K562 (cell line): ENCODE data around the gene RAB25. TPM values are rescaled to one million over a fixed set of nuclear protein-coding genes. Genes with fewer than 3 reads are reported as not detected.

Source experiments
- ATF7 ChIP-seq: fragments of 450-650 bp; IDR thresholded peaks from 2 replicates; pipeline ENCODE4 v1.7.1; 2014; ENCODE audit warnings: mild to moderate bottlenecking, moderate library complexity
- CCAR2 ChIP-seq: fragments of 200-400 bp; formaldehyde crosslinking; IDR thresholded peaks from 2 replicates; pipeline ENCODE4 v1.6.1; 2017; ENCODE audit warnings: mild to moderate bottlenecking, low read depth, low read length
- CHD1 ChIP-seq: fragments of 200-600 bp; sonication (generic); IDR thresholded peaks from one replicate; pipeline ENCODE4 v1.6.1; 2012; ENCODE audit warnings: mild to moderate bottlenecking, moderate library complexity, low read length, inconsistent platforms
- NR2C1 ChIP-seq, 2 experiments: fragments of 450-650 bp; IDR thresholded peaks; 2 replicates each; pipeline ENCODE4 v1.6.1; 2017; ENCODE audit warnings: mild to moderate bottlenecking in 2 of 2, antibody characterized with exemption in 1 of 2, inconsistent platforms in 1 of 2, missing compliant biosample characterization in 1 of 2, missing genetic modification characterization in 1 of 2
- NR2F6 ChIP-seq: fragments of 450-650 bp; formaldehyde crosslinking; IDR thresholded peaks from 2 replicates; pipeline ENCODE4 v1.4.0; 2020; ENCODE audit warnings: mild to moderate bottlenecking
- PTTG1 ChIP-seq: fragments of 450-650 bp; IDR thresholded peaks from 2 replicates; pipeline ENCODE4 v1.6.1; 2016; ENCODE audit warnings: low read depth, mild to moderate bottlenecking, missing genetic modification characterization, missing compliant biosample characterization
- ZNF408 ChIP-seq: fragments of 250-450 bp; sonication (Bioruptor Pico); IDR thresholded peaks from 2 replicates; pipeline ENCODE4 v1.4.0; 2020; ENCODE audit warnings: low read depth, mild to moderate bottlenecking, moderate library complexity
- ZSCAN32 ChIP-seq: fragments of 450-650 bp; formaldehyde crosslinking; IDR thresholded peaks from 2 replicates; pipeline ENCODE4 v1.4.0; 2020; ENCODE audit warnings: mild to moderate bottlenecking, moderate library complexity
- polyA plus RNA-seq, 8 experiments: library from polyadenylated mRNA; depleted of rRNA in 4 of 8; stranded (reverse) in 5 of 8; unstranded in 3 of 8; fragments of >200 nt; fragmentation: Nextera tagmentation in 2 of 8; fragmentation: Illumina TruSeq in 1 of 8; extraction: Ambion mirVana in 2 of 8; extraction: Trizol in 1 of 8; gene quantifications; 2 replicates each; pipeline versions ENCODE4 v1.2.1 to v1.2.3, GENCODE V29; 2011 to 2014; ENCODE audit warnings: inconsistent platforms in 1 of 8, missing spikeins in 1 of 8
- total RNA-seq, 7 experiments: library from RNA; depleted of rRNA in 6 of 7; stranded (reverse); fragments of >200 nt in 6 of 7; fragmentation: Illumina TruSeq in 2 of 7; extraction: Trizol in 2 of 7; gene quantifications; 2 replicates each; pipeline versions ENCODE4 v1.2.1 to v1.2.3, GENCODE V29; 2011 to 2021; ENCODE audit warnings: low replicate concordance in 1 of 7
- TF ChIP-seq, protein P1 (sequence below): sonication (generic); formaldehyde crosslinking; IDR thresholded peaks from 2 replicates; pipeline ENCODE4 v1.8.0; 2022; ENCODE audit warnings: mild to moderate bottlenecking, missing genetic modification reagents
- TF ChIP-seq, protein P2 (sequence below), 2 experiments: fragments of 250-450 bp in 1 of 2; fragments of 450-650 bp in 1 of 2; sonication (Bioruptor Pico) in 1 of 2; IDR thresholded peaks; 2 replicates each; pipeline versions ENCODE4 v1.6.1 to v1.8.0; 2016 to 2021; ENCODE audit warnings: mild to moderate bottlenecking in 2 of 2, moderate library complexity in 2 of 2, missing compliant biosample characterization in 1 of 2, missing genetic modification characterization in 1 of 2
- TF ChIP-seq, protein P3 (sequence below): sonication (generic); formaldehyde crosslinking; IDR thresholded peaks from 2 replicates; pipeline ENCODE4 v1.8.1; 2023; ENCODE audit warnings: missing genetic modification reagents, mild to moderate bottlenecking, borderline replicate concordance
- TF ChIP-seq, protein P4 (sequence below), 2 experiments: fragments of 450-650 bp in 1 of 2; sonication (generic) in 1 of 2; formaldehyde crosslinking; conservative IDR thresholded peaks; 2 replicates each; pipeline versions ENCODE4 v1.4.0 to v1.8.1; 2020 to 2022; ENCODE audit warnings: mild to moderate bottlenecking in 1 of 2, missing genetic modification reagents in 1 of 2

Gene RAB25
- total and polyA plus RNA-seq, 9 of the 15 experiments (the other 6 are each of a cell fraction or from before 2014, with no cell fraction given): 0.10 to 0.27 (median 0.13) TPM; not detected in 6

DNA sequence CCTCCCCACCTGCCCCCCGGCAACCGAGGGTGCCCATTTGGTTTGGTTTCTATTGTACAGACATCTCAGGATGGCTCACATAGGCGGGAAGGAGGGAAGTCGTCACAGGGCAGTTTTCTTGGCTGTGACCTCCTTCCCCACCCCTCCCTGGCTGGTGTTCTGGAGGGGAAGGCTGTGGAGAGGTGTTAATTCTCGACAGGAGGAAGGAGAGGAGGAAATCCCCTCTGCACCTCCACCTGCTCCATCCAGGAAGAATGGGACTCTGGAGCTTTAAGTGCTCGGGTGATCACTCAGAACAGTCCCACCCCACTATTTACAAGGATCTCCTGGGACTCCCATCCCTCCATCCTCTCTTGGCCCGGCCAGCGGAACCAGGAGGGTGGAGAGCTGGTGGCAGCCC lies 13.7 kb downstream of the RAB25 start (continued):
- TF ChIP-seq, protein P1, sequence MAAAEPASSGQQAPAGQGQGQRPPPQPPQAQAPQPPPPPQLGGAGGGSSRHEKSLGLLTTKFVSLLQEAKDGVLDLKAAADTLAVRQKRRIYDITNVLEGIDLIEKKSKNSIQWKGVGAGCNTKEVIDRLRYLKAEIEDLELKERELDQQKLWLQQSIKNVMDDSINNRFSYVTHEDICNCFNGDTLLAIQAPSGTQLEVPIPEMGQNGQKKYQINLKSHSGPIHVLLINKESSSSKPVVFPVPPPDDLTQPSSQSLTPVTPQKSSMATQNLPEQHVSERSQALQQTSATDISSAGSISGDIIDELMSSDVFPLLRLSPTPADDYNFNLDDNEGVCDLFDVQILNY: no peak
- TF ChIP-seq, protein P2, sequence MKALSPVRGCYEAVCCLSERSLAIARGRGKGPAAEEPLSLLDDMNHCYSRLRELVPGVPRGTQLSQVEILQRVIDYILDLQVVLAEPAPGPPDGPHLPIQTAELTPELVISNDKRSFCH (CRISPR knock-in tag; IDR thresholded peaks at IDR 0.05): no peak
- TF ChIP-seq, protein P2 (tag; IDR thresholded peaks at IDR 0.05): no peak
- TF ChIP-seq, protein P3, sequence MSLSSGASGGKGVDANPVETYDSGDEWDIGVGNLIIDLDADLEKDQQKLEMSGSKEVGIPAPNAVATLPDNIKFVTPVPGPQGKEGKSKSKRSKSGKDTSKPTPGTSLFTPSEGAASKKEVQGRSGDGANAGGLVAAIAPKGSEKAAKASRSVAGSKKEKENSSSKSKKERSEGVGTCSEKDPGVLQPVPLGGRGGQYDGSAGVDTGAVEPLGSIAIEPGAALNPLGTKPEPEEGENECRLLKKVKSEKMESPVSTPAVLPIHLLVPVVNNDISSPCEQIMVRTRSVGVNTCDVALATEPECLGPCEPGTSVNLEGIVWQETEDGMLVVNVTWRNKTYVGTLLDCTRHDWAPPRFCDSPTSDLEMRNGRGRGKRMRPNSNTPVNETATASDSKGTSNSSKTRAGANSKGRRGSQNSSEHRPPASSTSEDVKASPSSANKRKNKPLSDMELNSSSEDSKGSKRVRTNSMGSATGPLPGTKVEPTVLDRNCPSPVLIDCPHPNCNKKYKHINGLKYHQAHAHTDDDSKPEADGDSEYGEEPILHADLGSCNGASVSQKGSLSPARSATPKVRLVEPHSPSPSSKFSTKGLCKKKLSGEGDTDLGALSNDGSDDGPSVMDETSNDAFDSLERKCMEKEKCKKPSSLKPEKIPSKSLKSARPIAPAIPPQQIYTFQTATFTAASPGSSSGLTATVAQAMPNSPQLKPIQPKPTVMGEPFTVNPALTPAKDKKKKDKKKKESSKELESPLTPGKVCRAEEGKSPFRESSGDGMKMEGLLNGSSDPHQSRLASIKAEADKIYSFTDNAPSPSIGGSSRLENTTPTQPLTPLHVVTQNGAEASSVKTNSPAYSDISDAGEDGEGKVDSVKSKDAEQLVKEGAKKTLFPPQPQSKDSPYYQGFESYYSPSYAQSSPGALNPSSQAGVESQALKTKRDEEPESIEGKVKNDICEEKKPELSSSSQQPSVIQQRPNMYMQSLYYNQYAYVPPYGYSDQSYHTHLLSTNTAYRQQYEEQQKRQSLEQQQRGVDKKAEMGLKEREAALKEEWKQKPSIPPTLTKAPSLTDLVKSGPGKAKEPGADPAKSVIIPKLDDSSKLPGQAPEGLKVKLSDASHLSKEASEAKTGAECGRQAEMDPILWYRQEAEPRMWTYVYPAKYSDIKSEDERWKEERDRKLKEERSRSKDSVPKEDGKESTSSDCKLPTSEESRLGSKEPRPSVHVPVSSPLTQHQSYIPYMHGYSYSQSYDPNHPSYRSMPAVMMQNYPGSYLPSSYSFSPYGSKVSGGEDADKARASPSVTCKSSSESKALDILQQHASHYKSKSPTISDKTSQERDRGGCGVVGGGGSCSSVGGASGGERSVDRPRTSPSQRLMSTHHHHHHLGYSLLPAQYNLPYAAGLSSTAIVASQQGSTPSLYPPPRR (CRISPR knock-in tag): no peak
- TF ChIP-seq CCAR2 (no peak), ZNF408 (no peak), PTTG1 (tag) (no peak), NR2C1 (IDR thresholded peaks at IDR 0.05) (no peak), NR2C1 (tag; IDR thresholded peaks at IDR 0.05) (no peak), ZSCAN32 (CRISPR knock-in tag) (no peak), CHD1 (no peak), NR2F6 (CRISPR knock-in tag) (no peak), ATF7 (no peak)
- TF ChIP-seq, protein P4, sequence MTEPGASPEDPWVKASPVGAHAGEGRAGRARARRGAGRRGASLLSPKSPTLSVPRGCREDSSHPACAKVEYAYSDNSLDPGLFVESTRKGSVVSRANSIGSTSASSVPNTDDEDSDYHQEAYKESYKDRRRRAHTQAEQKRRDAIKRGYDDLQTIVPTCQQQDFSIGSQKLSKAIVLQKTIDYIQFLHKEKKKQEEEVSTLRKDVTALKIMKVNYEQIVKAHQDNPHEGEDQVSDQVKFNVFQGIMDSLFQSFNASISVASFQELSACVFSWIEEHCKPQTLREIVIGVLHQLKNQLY (CRISPR knock-in tag; conservative IDR thresholded peaks at IDR 0.05): no peak
